ENCODE results near the gene FHAD1.

FHAD1 gene

DNA sequence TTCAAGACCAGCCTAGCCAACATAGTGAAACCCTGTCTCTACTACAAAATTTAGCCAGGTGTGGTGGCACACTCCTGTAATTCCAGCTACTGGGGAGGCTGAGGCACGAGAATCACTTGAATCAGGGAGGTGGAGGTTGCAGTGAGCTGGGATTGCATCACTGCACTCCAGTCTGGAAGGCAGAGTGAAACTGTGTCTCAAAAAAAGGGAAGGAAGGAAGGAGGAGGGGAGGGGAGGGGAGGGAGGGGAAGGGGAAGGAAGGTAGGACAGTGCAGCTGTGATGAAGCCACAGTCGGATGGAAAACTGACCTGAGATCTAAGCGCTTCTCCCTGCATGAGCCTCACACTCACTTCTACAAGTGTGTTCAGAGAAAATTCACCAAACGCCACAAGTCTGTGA is 22.0 kb upstream of the FHAD1 start:
- peak overlapping the region; percentile 7 for H4K8ac ChIP-seq (ENCODE audit: low read length)
- H2AFZ ChIP-seq (ENCODE audit: low read depth, low read length) = no peak overlapping the region
- no peak overlapping the region for H3K4me2 ChIP-seq (ENCODE audit: low read length, poor library complexity, severe bottlenecking)
- H3K36me3 ChIP-seq (ENCODE audit: control insufficient read depth in 1 of 2, insufficient read depth in 2 of 2, low read depth in 1 of 2, low read length in 2 of 2) = peaks cover 0 to 9% of the 10 kb centered on the region in 2 experiments
- peaks cover 0 to 30% of the 10 kb centered on the region in 2 experiments for H3K27me3 ChIP-seq (ENCODE audit: control insufficient read depth in 1 of 2, insufficient read depth in 1 of 2, low read length in 2 of 2)
- no peak overlapping the region for H3K27ac ChIP-seq (ENCODE audit: low read length, poor library complexity, severe bottlenecking)
- H3K9ac ChIP-seq (ENCODE audit: low read length) = no peak overlapping the region
- H4K91ac ChIP-seq (ENCODE audit: low read length) = no peak overlapping the region
- no peak overlapping the region for H2BK12ac ChIP-seq (ENCODE audit: low read length in 2 of 2)
- H3K18ac ChIP-seq (ENCODE audit: low read depth in 1 of 2, low read length in 2 of 2) = no peak overlapping the region
- H2AK5ac ChIP-seq (ENCODE audit: low read length, severe bottlenecking) = peak overlapping the region; percentile 68
- no peak overlapping the region for H2BK120ac ChIP-seq (ENCODE audit: low read depth, low read length)
- H3K4me1 ChIP-seq (ENCODE audit: control insufficient read depth, insufficient read depth, low read depth, low read length) = peaks cover 18% of the 10 kb centered on the region
- H3K79me1 ChIP-seq (replicated peaks; ENCODE audit: low read length, poor library complexity, severe bottlenecking) = peaks cover 7% of the 10 kb centered on the region
- H2BK5ac ChIP-seq (ENCODE audit: low read depth, low read length, poor library complexity, severe bottlenecking) = no peak overlapping the region
- H3K9me3 ChIP-seq (ENCODE audit: control insufficient read depth, low read length) = no peaks in the 10 kb centered on the region
- H2BK15ac ChIP-seq (ENCODE audit: low read depth, poor library complexity, severe bottlenecking) = no peak overlapping the region
- H3K4ac ChIP-seq (ENCODE audit: low read depth in 1 of 2, low read length in 2 of 2) = no peak overlapping the region
- DNase-seq = no peak
- 96% methylated on average over 3 of the region's 4 CpGs for WGBS
- H3K4me3 ChIP-seq (ENCODE audit: insufficient read depth in 1 of 2, low read depth in 1 of 2, low read length in 2 of 2) = no peak overlapping the region
- H3K14ac ChIP-seq (ENCODE audit: low read length in 2 of 2) = peak overlapping the region in 1 of 2 experiments; percentile 11
- H3K23ac ChIP-seq (ENCODE audit: low read length in 2 of 2) = no peak overlapping the region

DNA sequence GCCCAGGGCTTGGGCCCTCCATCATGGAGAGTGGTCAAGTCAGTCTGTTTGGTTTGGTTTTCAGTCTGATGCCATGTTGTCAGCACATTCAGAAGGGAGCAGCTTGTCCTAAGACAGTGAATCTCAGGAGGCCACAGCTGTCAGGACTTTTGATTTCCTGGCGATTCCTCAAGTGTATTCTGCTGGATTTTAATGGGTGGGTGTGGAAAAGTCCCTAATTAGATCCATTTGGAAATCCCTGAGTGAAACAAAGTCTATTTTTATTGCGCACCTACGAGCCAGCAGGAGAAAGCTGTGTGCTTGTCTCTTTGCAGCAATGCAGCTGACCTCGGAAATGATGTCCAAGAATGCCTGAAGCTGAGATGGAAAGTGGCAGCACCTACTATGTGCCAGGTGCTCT is 21.6 kb upstream of the FHAD1 start:
- Histone ChIP-seq H3K9ac (ENCODE audit: low read length) (no peak overlapping the region), H2AK5ac (ENCODE audit: low read length, severe bottlenecking) (peak overlapping the region; percentile 68), H3K18ac (ENCODE audit: low read depth in 1 of 2, low read length in 2 of 2) (peak overlapping the region in 1 of 2 experiments; percentile 35), H3K23ac (ENCODE audit: low read length in 2 of 2) (no peak overlapping the region), H3K9me3 (ENCODE audit: control insufficient read depth, low read length) (no peaks in the 10 kb centered on the region), H3K27ac (ENCODE audit: low read length, poor library complexity, severe bottlenecking) (no peak overlapping the region), H3K79me1 (replicated peaks; ENCODE audit: low read length, poor library complexity, severe bottlenecking) (peaks cover 7% of the 10 kb centered on the region), H3K27me3 (ENCODE audit: control insufficient read depth in 1 of 2, insufficient read depth in 1 of 2, low read length in 2 of 2) (peaks cover 0 to 31% of the 10 kb centered on the region in 2 experiments), H2BK15ac (ENCODE audit: low read depth, poor library complexity, severe bottlenecking) (no peak overlapping the region), H3K4me3 (ENCODE audit: insufficient read depth in 1 of 2, low read depth in 1 of 2, low read length in 2 of 2) (no peak overlapping the region), H3K4me1 (ENCODE audit: control insufficient read depth, insufficient read depth, low read depth, low read length) (peaks cover 18% of the 10 kb centered on the region), H2BK12ac (ENCODE audit: low read length in 2 of 2) (no peak overlapping the region), H2BK120ac (ENCODE audit: low read depth, low read length) (no peak overlapping the region), H3K4ac (ENCODE audit: low read depth in 1 of 2, low read length in 2 of 2) (no peak overlapping the region), H4K8ac (ENCODE audit: low read length) (no peak overlapping the region), H2BK5ac (ENCODE audit: low read depth, low read length, poor library complexity, severe bottlenecking) (no peak overlapping the region), H2AFZ (ENCODE audit: low read depth, low read length) (no peak overlapping the region), H3K14ac (ENCODE audit: low read length in 2 of 2) (peak overlapping the region in 1 of 2 experiments; percentile 11), H3K4me2 (ENCODE audit: low read length, poor library complexity, severe bottlenecking) (no peak overlapping the region), H4K91ac (ENCODE audit: low read length) (no peak overlapping the region), H3K36me3 (ENCODE audit: control insufficient read depth in 1 of 2, insufficient read depth in 2 of 2, low read depth in 1 of 2, low read length in 2 of 2) (peaks cover 0 to 8% of the 10 kb centered on the region in 2 experiments)
- DNase-seq = no peak
- WGBS = 93% methylated on average over 4 of the region's 4 CpGs

DNA sequence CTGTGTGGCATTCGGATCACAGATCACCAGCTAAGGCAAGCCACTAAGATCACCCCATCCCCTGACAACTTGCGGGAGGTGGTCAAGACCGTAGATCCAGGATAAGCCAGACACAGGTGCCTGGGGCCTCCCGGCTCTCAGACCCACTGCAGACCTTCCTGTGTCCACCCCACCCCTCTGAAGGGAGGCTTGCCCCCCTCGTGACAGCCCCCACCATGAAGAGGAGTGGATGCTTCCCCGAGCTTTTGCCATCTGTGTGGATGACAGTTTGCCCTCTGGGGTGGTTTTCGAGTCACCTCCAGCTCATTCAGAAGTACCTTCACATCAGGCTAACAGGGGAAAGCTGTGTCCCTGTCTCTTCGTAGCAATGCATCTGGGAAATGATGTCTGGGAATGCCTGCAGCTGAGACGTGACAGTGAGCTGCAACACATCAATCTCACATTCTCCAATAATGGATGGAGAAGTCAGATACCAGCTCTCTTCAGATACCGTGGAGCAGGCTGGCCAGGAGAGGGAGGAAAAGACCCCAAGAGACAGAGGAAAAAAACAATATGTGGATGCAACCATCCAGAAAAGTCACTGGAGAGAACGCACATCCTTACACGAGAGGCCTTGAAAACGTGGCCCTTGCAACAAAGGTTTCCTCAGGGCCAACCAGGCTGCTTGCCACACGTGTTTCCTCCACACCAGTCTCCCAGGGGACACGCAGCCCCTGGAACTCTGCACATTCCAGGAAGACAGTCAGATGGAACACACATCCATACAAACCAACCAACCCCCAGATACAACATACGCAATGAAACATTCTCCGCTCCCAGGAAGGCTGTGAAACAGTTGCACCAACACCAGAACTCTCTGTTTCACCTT is 20.4 kb upstream of the FHAD1 start:
- no peak overlapping the region for H2BK15ac ChIP-seq (ENCODE audit: low read depth, poor library complexity, severe bottlenecking)
- H3K4me2 ChIP-seq (ENCODE audit: low read length, poor library complexity, severe bottlenecking) = no peak overlapping the region
- H4K91ac ChIP-seq (ENCODE audit: low read length) = no peak overlapping the region
- no peak overlapping the region for H2BK120ac ChIP-seq (ENCODE audit: low read depth, low read length)
- no peaks in the 10 kb centered on the region for H3K9me3 ChIP-seq (ENCODE audit: control insufficient read depth, low read length)
- DNase-seq = no peak
- H2BK12ac ChIP-seq (ENCODE audit: low read length in 2 of 2) = no peak overlapping the region
- no peak overlapping the region for H3K27ac ChIP-seq (ENCODE audit: low read length, poor library complexity, severe bottlenecking)
- H3K4me1 ChIP-seq (ENCODE audit: control insufficient read depth, insufficient read depth, low read depth, low read length) = peaks cover 18% of the 10 kb centered on the region
- H3K79me1 ChIP-seq (replicated peaks; ENCODE audit: low read length, poor library complexity, severe bottlenecking) = peaks cover 2% of the 10 kb centered on the region
- H3K36me3 ChIP-seq (ENCODE audit: control insufficient read depth in 1 of 2, insufficient read depth in 2 of 2, low read depth in 1 of 2, low read length in 2 of 2) = no peaks in the 10 kb centered on the region
- H2BK5ac ChIP-seq (ENCODE audit: low read depth, low read length, poor library complexity, severe bottlenecking) = no peak overlapping the region
- no peak overlapping the region for H3K4me3 ChIP-seq (ENCODE audit: insufficient read depth in 1 of 2, low read depth in 1 of 2, low read length in 2 of 2)
- no peak overlapping the region for H3K18ac ChIP-seq (ENCODE audit: low read depth in 1 of 2, low read length in 2 of 2)
- H3K27me3 ChIP-seq (ENCODE audit: control insufficient read depth in 1 of 2, insufficient read depth in 1 of 2, low read length in 2 of 2) = peaks cover 0 to 31% of the 10 kb centered on the region in 2 experiments
- H3K23ac ChIP-seq (ENCODE audit: low read length in 2 of 2) = no peak overlapping the region
- no peak overlapping the region for H3K4ac ChIP-seq (ENCODE audit: low read depth in 1 of 2, low read length in 2 of 2)
- no peak overlapping the region for H3K9ac ChIP-seq (ENCODE audit: low read length)
- no peak overlapping the region for H2AFZ ChIP-seq (ENCODE audit: low read depth, low read length)
- 66% methylated on average over 14 of the region's 17 CpGs for WGBS
- peak overlapping the region; percentile 68 for H2AK5ac ChIP-seq (ENCODE audit: low read length, severe bottlenecking)
- no peak overlapping the region for H4K8ac ChIP-seq (ENCODE audit: low read length)
- no peak overlapping the region for H3K14ac ChIP-seq (ENCODE audit: low read length in 2 of 2)

DNA sequence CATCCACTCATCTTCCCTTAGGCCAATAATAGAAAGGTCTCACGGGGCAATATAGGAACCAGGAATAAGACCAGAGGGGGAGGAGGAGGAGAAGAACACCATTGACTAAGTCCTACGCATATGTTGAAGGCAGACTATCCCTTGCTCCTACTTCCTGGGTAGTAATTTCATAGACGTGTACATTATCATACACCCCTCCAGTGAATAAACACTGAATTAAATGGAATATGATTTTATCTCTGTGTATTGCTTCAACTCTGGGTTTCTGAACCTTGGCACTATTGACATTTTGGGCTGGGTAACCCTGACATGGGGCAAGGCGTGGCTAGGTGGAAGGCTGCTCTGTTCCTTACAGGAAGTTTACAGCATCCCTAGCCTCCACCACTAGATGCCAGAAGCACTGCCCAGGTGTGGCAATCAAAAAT is 17.3 kb upstream of the FHAD1 start:
- WGBS = 75% methylated on average over 2 of the region's 4 CpGs
- no peak overlapping the region for H3K27ac ChIP-seq (ENCODE audit: low read length, poor library complexity, severe bottlenecking)
- H4K8ac ChIP-seq (ENCODE audit: low read length) = no peak overlapping the region

More for the DNA sequence above, 17.3 kb upstream of the FHAD1 start:
- H2BK15ac ChIP-seq (ENCODE audit: low read depth, poor library complexity, severe bottlenecking) = no peak overlapping the region
- H2AK5ac ChIP-seq (ENCODE audit: low read length, severe bottlenecking) = peak overlapping the region; percentile 28
- peaks cover 0 to 26% of the 10 kb centered on the region in 2 experiments for H3K27me3 ChIP-seq (ENCODE audit: control insufficient read depth in 1 of 2, insufficient read depth in 1 of 2, low read length in 2 of 2)
- H3K14ac ChIP-seq (ENCODE audit: low read length in 2 of 2) = no peak overlapping the region
- no peaks in the 10 kb centered on the region for H3K36me3 ChIP-seq (ENCODE audit: control insufficient read depth in 1 of 2, insufficient read depth in 2 of 2, low read depth in 1 of 2, low read length in 2 of 2)
- no peaks in the 10 kb centered on the region for H3K79me1 ChIP-seq (replicated peaks; ENCODE audit: low read length, poor library complexity, severe bottlenecking)
- H3K18ac ChIP-seq (ENCODE audit: low read depth in 1 of 2, low read length in 2 of 2) = peak overlapping the region; percentile 43 to 57
- no peak overlapping the region for H3K4ac ChIP-seq (ENCODE audit: low read depth in 1 of 2, low read length in 2 of 2)
- H3K9ac ChIP-seq (ENCODE audit: low read length) = no peak overlapping the region
- peaks cover 13% of the 10 kb centered on the region for H3K4me1 ChIP-seq (ENCODE audit: control insufficient read depth, insufficient read depth, low read depth, low read length)
- H2BK5ac ChIP-seq (ENCODE audit: low read depth, low read length, poor library complexity, severe bottlenecking) = no peak overlapping the region
- no peaks in the 10 kb centered on the region for H3K9me3 ChIP-seq (ENCODE audit: control insufficient read depth, low read length)
- H2BK120ac ChIP-seq (ENCODE audit: low read depth, low read length) = no peak overlapping the region
- no peak overlapping the region for H3K4me3 ChIP-seq (ENCODE audit: insufficient read depth in 1 of 2, low read depth in 1 of 2, low read length in 2 of 2)
- no peak overlapping the region for H2BK12ac ChIP-seq (ENCODE audit: low read length in 2 of 2)
- no peak overlapping the region for H4K91ac ChIP-seq (ENCODE audit: low read length)
- H3K4me2 ChIP-seq (ENCODE audit: low read length, poor library complexity, severe bottlenecking) = no peak overlapping the region
- no peak for DNase-seq
- H3K23ac ChIP-seq (ENCODE audit: low read length in 2 of 2) = no peak overlapping the region
- no peak overlapping the region for H2AFZ ChIP-seq (ENCODE audit: low read depth, low read length)

Data from mesenchymal stem cell (in vitro differentiated cells and primary cell).